ENCODE data around the gene SERPINA10. TPM values are rescaled to one million over a fixed set of nuclear protein-coding genes. Genes with fewer than 3 reads are reported as not detected.
A peak's percentile ranks its signal among the peaks of the same experiment; 100 is the strongest.
"Not testable (repeated sequence)": the region's sequence is repeated elsewhere in the genome, so short reads cannot be mapped to it uniquely, and the experiment has no call there.

Gene SERPINA10
- total RNA-seq, 1 donor from 2014 or later = not detected

DNA sequence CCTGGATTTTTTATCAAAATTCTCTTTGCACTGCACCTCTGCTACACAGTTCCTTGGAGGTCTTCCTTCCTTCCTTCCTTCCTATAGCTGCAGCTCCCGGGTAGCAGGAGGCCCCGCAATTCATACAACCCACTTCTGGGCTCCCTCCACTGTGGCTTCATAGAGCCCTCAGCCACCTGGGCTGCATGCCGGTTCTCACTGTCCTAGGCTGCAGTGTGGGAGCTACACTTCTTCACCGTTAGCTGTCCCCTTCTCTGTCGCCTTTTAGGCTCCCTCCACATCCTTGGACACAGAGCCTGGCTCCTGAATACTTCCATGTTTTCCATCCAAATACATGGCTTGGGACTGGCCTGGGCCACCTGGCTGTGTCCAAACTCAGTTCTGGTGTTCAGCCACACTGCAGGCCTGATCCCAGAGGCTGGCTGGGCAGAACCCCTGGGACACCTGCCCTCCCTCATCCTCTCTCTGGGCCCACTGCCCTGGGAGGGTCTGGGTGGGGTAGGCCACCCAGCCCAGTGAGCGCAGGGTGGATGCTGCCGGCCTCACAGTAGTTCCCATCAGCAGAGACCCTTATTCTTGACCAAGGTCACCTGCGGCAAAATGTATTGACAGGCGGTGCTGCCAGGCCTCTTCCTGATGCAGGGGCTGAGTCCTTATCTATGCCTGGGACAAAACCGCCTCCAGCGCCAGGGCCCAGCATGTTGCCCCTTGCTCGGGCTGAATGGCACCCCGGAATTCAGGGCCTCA is 1.7 kb downstream of the SERPINA10 start:
- intact Hi-C loops (cut with DNase I) = no loop called here
- ATAC-seq (ENCODE audit: poor library complexity) = no peak
- DNase-seq = no peak

GRCh38 chr14:94290197-94290596 is 2.9 kb downstream of the SERPINA10 start:
- ATAC-seq (ENCODE audit: poor library complexity) (no peak), DNase-seq (no peak)
- intact Hi-C loops (cut with DNase I) = no loop called here

DNA sequence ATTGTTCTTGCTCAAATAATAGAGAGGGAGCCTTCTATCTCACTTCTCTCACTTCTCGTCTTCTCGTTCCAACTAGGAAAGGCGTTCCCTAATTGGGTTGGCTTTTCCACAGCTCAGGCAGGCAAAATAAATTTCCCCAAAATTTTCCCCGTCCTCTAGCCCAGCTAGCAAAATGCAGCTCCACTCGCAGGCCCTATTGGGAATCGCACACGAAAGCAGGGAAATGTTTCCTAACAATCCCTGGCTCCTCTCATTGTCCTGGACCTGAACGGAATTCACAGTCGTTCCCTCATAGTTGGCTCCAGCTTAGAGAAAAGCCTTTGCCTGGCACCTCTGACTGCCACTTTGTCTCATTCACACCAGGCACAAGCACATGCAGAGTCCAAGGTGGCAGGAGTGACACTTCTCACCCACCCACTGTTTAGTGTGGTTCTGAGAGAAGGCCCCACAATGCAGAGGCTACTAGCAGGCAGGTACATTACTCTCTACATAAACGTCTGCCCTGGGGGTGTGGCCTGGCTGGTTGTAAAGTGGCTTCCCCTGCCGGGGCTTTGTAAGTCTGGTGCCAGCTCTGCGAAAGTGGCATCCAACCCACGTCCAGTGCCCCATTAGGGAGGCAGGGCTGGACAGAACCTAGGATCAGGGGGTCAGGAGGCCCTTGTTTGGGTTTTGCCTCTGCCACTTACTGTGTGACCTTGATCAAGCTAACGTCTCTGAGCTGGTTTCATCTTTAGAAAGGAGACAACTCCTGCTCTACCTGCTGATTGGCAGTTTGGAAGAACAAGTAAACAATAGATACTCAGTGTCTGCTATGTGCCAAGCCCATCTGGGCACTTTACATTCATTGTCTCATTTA is 4.2 kb downstream of the SERPINA10 start:
- no peak for DNase-seq
- ATAC-seq (ENCODE audit: poor library complexity) = peak; percentile 29
- intact Hi-C loops (cut with DNase I) = no loop called here

GRCh38 chr14:94285158-94285557 is 7.9 kb downstream of the SERPINA10 start:
- no peak for DNase-seq
- ATAC-seq (ENCODE audit: poor library complexity) = no peak
- intact Hi-C loops (cut with DNase I) = no loop called here

- no peak for ATAC-seq (ENCODE audit: poor library complexity)
- DNase-seq = no peak
- intact Hi-C loops (cut with DNase I) = no loop called here
Measured at GRCh38 chr14:94284221-94284620, 8.8 kb downstream of the SERPINA10 start.

DNA sequence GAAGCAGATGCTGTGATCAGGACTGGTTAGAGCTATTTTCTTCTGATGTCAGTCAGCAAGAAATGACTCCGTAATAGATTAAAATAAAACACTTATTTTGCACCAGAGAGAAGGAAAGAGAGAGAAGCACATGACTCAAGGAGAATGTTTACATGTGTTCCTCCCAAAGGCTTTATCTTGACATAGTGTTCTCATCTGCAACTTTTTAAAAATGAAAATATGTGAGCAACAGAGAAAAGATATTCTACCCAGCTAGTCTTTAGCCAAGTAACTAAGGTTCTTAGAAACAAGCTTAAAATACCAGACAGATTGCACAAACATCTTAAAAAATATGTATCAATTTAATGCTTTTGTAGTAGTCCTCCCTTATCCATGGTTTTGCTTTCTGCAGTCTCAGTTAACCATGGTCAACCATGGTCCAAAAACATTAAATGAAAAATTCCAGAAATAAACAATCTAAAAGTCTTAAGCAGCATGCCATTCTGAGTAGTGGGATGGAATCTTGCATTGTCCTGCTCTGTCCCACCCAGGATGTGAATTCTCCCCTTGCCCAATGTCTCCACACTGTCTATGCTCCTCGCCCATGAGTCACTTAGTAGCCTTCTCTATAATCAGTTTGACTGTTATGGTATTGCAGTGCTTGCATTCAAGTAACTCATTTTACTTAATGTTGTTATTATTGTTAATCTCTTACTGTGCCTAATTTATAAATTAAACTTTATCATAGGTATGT is 9.9 kb downstream of the SERPINA10 start:
- ATAC-seq (ENCODE audit: poor library complexity) = no peak
- DNase-seq = no peak
- intact Hi-C loops (cut with DNase I) = no loop called here

- intact Hi-C loops (cut with DNase I) = no loop called here
- ATAC-seq (ENCODE audit: poor library complexity) = no peak
Measured at GRCh38 chr14:94278731-94279130, 14.3 kb downstream of the SERPINA10 start.

GRCh38 chr14:94276898-94277561 is 16.0 kb downstream of the SERPINA10 start:
- ATAC-seq (ENCODE audit: poor library complexity); DNase-seq; intact Hi-C loops (cut with DNase I): not testable (repeated sequence)

More at GRCh38 chr14:94278731-94279130, 14.3 kb downstream of the SERPINA10 start:
- DNase-seq = no peak

GRCh38 chr14:94269156-94269555 is 23.9 kb downstream of the SERPINA10 start:
- ATAC-seq (ENCODE audit: poor library complexity) (no peak), DNase-seq (no peak)
- intact Hi-C loops (cut with DNase I) = no loop called here

GRCh38 chr14:94268582-94268981 is 24.5 kb downstream of the SERPINA10 start:
- ATAC-seq (ENCODE audit: poor library complexity); DNase-seq; intact Hi-C loops (cut with DNase I): not testable (repeated sequence)

- ATAC-seq (ENCODE audit: poor library complexity) = no peak
- DNase-seq = no peak
- intact Hi-C loops (cut with DNase I) = no loop called here
Measured at GRCh38 chr14:94267352-94267751, 25.7 kb downstream of the SERPINA10 start.

- DNase-seq; ATAC-seq (ENCODE audit: poor library complexity); intact Hi-C loops (cut with DNase I): not testable (repeated sequence)
Measured at GRCh38 chr14:94264195-94264594, 28.9 kb downstream of the SERPINA10 start.

GRCh38 chr14:94244182-94244581 is 48.9 kb downstream of the SERPINA10 start:
- DNase-seq = no peak
- ATAC-seq (ENCODE audit: poor library complexity) = no peak
- intact Hi-C loops (cut with DNase I) = no loop called here

GRCh38 chr14:94239406-94239805 is 53.7 kb downstream of the SERPINA10 start:
- intact Hi-C loops (cut with DNase I) = no loop called here
- no peak for DNase-seq
- ATAC-seq (ENCODE audit: poor library complexity) = no peak

DNA sequence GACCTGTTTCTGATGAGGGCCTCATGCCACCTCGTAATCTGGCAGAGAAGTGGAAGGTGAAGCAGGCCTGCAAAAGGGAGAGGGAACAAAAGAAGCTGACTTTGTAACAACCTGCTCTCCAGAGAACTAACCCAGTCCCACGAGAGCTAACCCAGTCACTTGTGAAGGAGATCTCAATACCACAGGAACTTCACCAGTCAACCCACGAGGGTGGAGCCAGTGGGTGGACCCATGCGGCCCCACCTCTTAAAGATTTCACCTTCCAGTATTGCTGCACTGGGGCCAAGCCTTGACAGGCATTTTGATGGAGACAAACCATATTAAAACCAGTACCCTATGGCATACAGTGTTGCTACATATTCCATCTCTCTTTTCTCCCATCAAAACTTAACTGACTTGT is 55.1 kb downstream of the SERPINA10 start:
- no peak for ATAC-seq (ENCODE audit: poor library complexity)

GRCh38 chr14:94237046-94237445 is 56.0 kb downstream of the SERPINA10 start:
- intact Hi-C loops (cut with DNase I) = no loop called here
- ATAC-seq (ENCODE audit: poor library complexity) = no peak

More for the DNA sequence above, 55.1 kb downstream of the SERPINA10 start:
- no peak for DNase-seq
- intact Hi-C loops (cut with DNase I) = no loop called here

More at GRCh38 chr14:94237046-94237445, 56.0 kb downstream of the SERPINA10 start:
- DNase-seq = no peak
